Upper lobe of left lung (tissue), 4 donors: ENCODE measurements around the gene SDK2.

ENCODE experiments used
- CTCF ChIP-seq, 6 experiments: fragments of 450-650 bp in 4 of 6; fragments of 200-600 bp in 2 of 6; sonication (generic) in 2 of 6; IDR thresholded peaks; one replicate each; pipeline ENCODE4 v1.5.1; 2016 to 2019; ENCODE audit warnings: antibody characterized with exemption in 6 of 6
- POLR2A ChIP-seq, 4 donors: fragments of 450-650 bp; IDR thresholded peaks; one replicate each; pipeline ENCODE4 v1.5.1; 2016 to 2017; ENCODE audit warnings: antibody characterized with exemption in 4 of 4, mild to moderate bottlenecking in 2 of 4
- POLR2AphosphoS5 ChIP-seq, 2 donors: sonication (generic); formaldehyde crosslinking; IDR thresholded peaks; one replicate each; pipeline ENCODE4 v1.5.1; 2017; ENCODE audit warnings: antibody characterized with exemption in 2 of 2

GRCh38 chr17:73331060-73331459 is 313.2 kb downstream of the SDK2 start:
- TF ChIP-seq CTCF (IDR thresholded peaks at IDR 0.05) (no peak), POLR2A (IDR thresholded peaks at IDR 0.05) (no peak), POLR2AphosphoS5 (IDR thresholded peaks at IDR 0.05) (no peak)
